ENCODE measurements around the gene ANKRD52.

The ANKRD52 gene

DNA sequence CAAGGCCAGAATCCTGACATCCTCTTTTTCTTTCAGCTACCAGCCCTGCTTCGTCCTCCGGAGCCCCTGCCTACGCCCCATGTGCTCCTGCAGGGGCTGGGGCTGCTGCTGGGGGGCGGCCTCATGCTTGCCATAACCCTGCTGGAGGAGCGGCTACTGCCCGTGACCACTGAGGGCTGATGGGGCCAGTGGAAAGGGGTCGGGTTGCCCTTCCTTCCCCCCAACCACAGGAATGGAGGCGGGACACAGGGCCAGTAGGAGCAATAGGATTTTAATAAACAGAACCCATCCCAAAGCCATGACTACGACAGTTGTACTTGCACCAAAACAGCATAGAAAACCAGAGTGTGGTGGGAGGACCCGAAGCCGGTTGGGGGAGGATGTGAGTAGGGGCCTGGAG is 20.6 kb downstream of the ANKRD52 start:
- H3K9me3 Mint-ChIP-seq: no peaks in the 10 kb centered on the region
- no peak overlapping the region for H3K27ac Mint-ChIP-seq
- H3K4me1 Mint-ChIP-seq (ENCODE audit: low read depth): no peaks in the 10 kb centered on the region
- no peak for DNase-seq
- no peak overlapping the region for H3K4me3 Mint-ChIP-seq
- no peaks in the 10 kb centered on the region for H3K27me3 Mint-ChIP-seq
- peaks cover 42% of the 10 kb centered on the region for H3K36me3 Mint-ChIP-seq (ENCODE audit: low read depth)

GRCh38 chr12:56236985-56237384 is 21.2 kb downstream of the ANKRD52 start:
- Mint-ChIP-seq H3K4me3 (no peak overlapping the region), H3K4me1 (ENCODE audit: low read depth) (no peaks in the 10 kb centered on the region), H3K36me3 (ENCODE audit: low read depth) (peaks cover 36% of the 10 kb centered on the region), H3K9me3 (no peaks in the 10 kb centered on the region), H3K27ac (no peak overlapping the region), H3K27me3 (no peaks in the 10 kb centered on the region)
- DNase-seq: no peak

GRCh38 chr12:56236091-56236490 is 22.1 kb downstream of the ANKRD52 start:
- Mint-ChIP-seq H3K27me3 (no peaks in the 10 kb centered on the region), H3K4me1 (ENCODE audit: low read depth) (no peaks in the 10 kb centered on the region), H3K9me3 (no peaks in the 10 kb centered on the region), H3K36me3 (ENCODE audit: low read depth) (peaks cover 27% of the 10 kb centered on the region), H3K27ac (no peak overlapping the region), H3K4me3 (no peak overlapping the region)
- DNase-seq: no peak

DNA sequence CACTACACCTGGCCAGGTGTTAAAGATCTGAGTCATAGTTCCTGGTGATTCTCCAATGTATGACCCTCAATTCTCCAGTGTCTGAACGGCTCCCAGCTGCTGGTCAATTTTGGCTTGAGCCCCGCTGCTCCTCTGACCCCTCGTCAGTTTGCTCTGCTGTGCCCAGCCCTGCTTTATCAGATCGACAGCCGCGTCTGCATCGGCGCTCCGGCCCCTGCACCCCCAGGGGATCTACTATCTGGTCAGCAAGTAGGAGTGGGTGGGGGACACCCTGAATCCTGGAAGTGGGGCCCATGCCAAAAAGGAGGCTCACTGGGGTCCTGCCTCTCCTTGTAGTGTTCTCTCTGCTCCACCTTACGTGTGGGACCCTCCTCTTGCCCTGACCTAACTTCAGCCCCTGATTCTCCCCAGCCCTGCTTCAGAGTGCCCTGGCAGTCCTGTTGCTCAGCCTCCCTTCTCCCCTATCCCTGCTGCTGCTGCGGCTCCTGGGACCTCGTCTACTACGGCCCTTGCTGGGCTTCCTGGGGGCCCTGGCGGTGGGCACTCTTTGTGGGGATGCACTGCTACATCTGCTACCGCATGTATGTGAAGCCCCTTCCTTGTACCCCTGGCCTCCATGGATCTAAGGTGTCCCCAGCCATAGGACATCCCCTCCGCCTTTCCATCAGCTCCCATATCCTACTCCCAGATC is 23.3 kb downstream of the ANKRD52 start:
- H3K4me1 Mint-ChIP-seq (ENCODE audit: low read depth): no peaks in the 10 kb centered on the region
- H3K9me3 Mint-ChIP-seq: no peaks in the 10 kb centered on the region
- H3K36me3 Mint-ChIP-seq (ENCODE audit: low read depth): peaks cover 19% of the 10 kb centered on the region
- H3K27me3 Mint-ChIP-seq: no peaks in the 10 kb centered on the region
- no peak overlapping the region for H3K27ac Mint-ChIP-seq
- no peak overlapping the region for H3K4me3 Mint-ChIP-seq
- no peak for DNase-seq

DNA sequence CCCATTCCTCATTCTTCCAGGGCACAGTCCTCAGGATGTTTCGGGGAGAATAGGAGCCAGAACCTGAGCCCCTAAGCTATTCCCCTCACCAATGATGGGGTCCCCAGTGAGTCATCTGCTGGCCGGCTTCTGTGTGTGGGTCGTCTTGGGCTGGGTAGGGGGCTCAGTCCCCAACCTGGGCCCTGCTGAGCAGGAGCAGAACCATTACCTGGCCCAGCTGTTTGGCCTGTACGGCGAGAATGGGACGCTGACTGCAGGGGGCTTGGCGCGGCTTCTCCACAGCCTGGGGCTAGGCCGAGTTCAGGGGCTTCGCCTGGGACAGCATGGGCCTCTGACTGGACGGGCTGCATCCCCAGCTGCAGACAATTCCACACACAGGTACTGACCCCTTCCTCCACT is 27.0 kb downstream of the ANKRD52 start:
- H3K36me3 Mint-ChIP-seq (ENCODE audit: low read depth): peaks cover 32% of the 10 kb centered on the region
- DNase-seq: no peak
- H3K4me1 Mint-ChIP-seq (ENCODE audit: low read depth): peaks cover 2% of the 10 kb centered on the region
- H3K27ac Mint-ChIP-seq: no peak overlapping the region
- H3K4me3 Mint-ChIP-seq: no peak overlapping the region
- no peaks in the 10 kb centered on the region for H3K9me3 Mint-ChIP-seq
- H3K27me3 Mint-ChIP-seq: no peaks in the 10 kb centered on the region

DNA sequence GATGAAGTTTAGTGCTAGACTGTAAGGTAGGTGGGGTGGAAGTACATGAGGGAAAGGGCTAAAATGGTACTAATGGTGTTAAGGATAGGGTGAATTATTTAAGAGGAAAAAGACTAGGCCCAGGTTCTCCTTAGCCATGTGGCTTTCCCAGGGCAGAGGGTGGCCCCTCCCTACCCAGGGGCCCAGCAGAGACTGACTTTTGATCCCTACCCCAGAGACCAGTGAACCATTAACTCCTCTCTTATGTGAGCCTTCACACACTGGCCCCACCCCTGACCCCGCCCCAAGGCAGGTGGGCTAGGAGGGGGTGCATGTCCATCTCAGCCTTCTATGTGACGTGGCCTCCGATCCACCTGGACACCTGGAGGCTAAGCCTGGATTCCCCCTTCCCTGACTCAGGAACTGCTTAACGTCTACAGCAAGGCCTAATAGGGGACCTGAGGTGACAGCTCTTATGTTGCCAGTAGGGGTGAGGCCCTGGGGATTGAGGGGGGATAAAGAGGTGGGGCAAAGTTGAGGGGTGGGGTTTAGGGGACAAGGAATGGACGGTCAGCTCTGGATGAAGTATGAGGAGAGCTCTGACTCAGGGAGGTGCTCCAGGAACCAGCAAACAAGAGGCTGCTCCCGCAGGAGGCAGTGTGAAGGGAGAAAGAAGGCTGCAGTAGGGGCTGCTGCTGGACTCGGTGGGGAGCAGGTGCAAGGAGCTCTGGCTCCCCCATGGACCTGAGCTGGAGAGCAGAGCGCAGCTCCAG is 27.6 kb downstream of the ANKRD52 start:
- peaks cover 6% of the 10 kb centered on the region for H3K4me1 Mint-ChIP-seq (ENCODE audit: low read depth)
- no peaks in the 10 kb centered on the region for H3K9me3 Mint-ChIP-seq
- no peak overlapping the region for H3K4me3 Mint-ChIP-seq
- peaks cover 37% of the 10 kb centered on the region for H3K36me3 Mint-ChIP-seq (ENCODE audit: low read depth)
- no peak for DNase-seq
- H3K27me3 Mint-ChIP-seq: no peaks in the 10 kb centered on the region
- H3K27ac Mint-ChIP-seq: no peak overlapping the region

DNA sequence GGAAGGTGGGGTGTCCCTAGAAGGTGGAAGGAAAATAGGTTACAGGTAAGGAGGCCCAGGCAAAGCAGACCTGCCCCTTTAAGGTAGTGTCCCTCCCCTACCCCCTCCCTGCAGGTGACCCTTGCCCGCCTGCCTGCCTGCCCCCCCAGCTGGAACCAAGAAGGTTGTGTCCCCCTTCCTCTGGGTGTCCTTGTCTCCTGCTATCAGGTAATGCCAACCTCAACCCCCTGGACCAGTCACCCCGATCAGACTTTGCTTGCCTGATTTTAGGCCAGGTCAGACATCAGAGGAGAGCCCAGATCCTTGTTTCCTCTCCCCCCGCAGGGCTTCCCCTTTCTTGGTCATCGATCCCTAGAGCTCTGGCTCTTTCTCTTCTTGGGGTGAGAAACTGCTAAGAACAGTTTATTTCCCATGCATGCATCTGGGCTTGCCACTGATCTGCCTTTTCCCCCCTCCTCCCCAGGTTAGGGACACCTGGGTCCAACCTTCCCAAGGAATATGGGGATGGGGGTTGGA is 28.2 kb downstream of the ANKRD52 start, which contains the start of gene SLC39A5:
SLC39A5 (plus strand) TSS at position 136 of the 516 bp plus-strand sequence. CDS start 1,224 bp downstream, outside the sequence.
- no peaks in the 10 kb centered on the region for H3K9me3 Mint-ChIP-seq
- no peaks in the 10 kb centered on the region for H3K27me3 Mint-ChIP-seq
- peaks cover 44% of the 10 kb centered on the region for H3K36me3 Mint-ChIP-seq (ENCODE audit: low read depth)
- no peak within 1 kb of the TSS for H3K4me3 Mint-ChIP-seq
- no peak for DNase-seq
- peak within 1 kb of the TSS; percentile 27 for H3K27ac Mint-ChIP-seq
- H3K4me1 Mint-ChIP-seq (ENCODE audit: low read depth): peaks cover 12% of the 10 kb centered on the region

GRCh38 chr12:56229082-56229481 is 29.1 kb downstream of the ANKRD52 start:
- H3K36me3 Mint-ChIP-seq (ENCODE audit: low read depth): peaks cover 51% of the 10 kb centered on the region
- H3K9me3 Mint-ChIP-seq: no peaks in the 10 kb centered on the region
- DNase-seq: no peak
- H3K27ac Mint-ChIP-seq: no peak overlapping the region
- no peaks in the 10 kb centered on the region for H3K27me3 Mint-ChIP-seq
- no peak overlapping the region for H3K4me3 Mint-ChIP-seq
- peaks cover 16% of the 10 kb centered on the region for H3K4me1 Mint-ChIP-seq (ENCODE audit: low read depth)

- no peaks in the 10 kb centered on the region for H3K9me3 Mint-ChIP-seq
- peak overlapping the region; percentile 93 for H3K4me3 Mint-ChIP-seq
- H3K27ac Mint-ChIP-seq: peak overlapping the region; percentile 95
- H3K4me1 Mint-ChIP-seq (ENCODE audit: low read depth): peaks cover 45% of the 10 kb centered on the region
- DNase-seq: no peak
- peaks cover 65% of the 10 kb centered on the region for H3K36me3 Mint-ChIP-seq (ENCODE audit: low read depth)
- no peaks in the 10 kb centered on the region for H3K27me3 Mint-ChIP-seq
Observed at GRCh38 chr12:56224954-56225353, 33.2 kb downstream of the ANKRD52 start.

DNA sequence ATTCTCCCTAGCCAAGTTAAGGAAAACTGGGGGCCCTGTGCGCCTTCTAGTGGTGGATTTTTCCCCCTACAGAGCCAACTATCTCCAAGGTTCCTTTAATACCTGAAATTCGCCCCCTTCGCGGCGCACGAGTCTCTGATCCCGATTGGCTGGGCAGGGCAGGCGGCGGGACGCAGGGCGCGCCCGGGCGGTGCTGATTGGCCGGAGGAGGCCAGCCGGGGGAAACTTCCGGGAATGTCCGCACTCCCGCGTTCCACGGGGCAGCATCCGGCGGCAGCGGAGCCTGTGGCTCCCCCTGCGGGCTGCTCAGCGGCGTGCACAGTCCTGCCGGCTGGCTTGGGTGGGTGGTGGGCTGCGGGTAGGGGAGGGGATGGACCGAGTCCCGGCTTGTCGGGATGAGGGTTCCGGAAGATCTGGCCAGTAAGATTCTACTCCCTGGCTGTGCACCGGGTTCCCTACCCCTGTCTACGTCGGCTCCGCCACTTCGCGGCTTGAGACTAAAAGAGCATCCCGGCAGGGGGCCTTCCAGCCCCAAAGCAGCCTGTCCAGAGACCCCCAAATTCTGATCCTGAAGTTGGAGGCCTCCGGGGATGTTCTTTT is 34.0 kb downstream of the ANKRD52 start, which contains the start of gene NABP2:
NABP2 (plus strand) TSS at position 241 of the 600 bp plus-strand sequence. CDS start 515 bp downstream, outside the sequence.
- Mint-ChIP-seq H3K27ac (peak within 1 kb of the TSS; percentile 95), H3K4me3 (peak within 1 kb of the TSS; percentile 93), H3K36me3 (ENCODE audit: low read depth) (peaks cover 59% of the 10 kb centered on the region), H3K27me3 (no peaks in the 10 kb centered on the region), H3K9me3 (no peaks in the 10 kb centered on the region), H3K4me1 (ENCODE audit: low read depth) (peaks cover 46% of the 10 kb centered on the region)
- peak; percentile 96 for DNase-seq

- H3K27me3 Mint-ChIP-seq: no peaks in the 10 kb centered on the region
- DNase-seq: no peak
- peaks cover 53% of the 10 kb centered on the region for H3K36me3 Mint-ChIP-seq (ENCODE audit: low read depth)
- H3K4me3 Mint-ChIP-seq: peak overlapping the region; percentile 93
- no peaks in the 10 kb centered on the region for H3K9me3 Mint-ChIP-seq
- H3K27ac Mint-ChIP-seq: peak overlapping the region; percentile 95
- H3K4me1 Mint-ChIP-seq (ENCODE audit: low read depth): peaks cover 46% of the 10 kb centered on the region
Observed at GRCh38 chr12:56223571-56224101, 34.5 kb downstream of the ANKRD52 start.

DNA sequence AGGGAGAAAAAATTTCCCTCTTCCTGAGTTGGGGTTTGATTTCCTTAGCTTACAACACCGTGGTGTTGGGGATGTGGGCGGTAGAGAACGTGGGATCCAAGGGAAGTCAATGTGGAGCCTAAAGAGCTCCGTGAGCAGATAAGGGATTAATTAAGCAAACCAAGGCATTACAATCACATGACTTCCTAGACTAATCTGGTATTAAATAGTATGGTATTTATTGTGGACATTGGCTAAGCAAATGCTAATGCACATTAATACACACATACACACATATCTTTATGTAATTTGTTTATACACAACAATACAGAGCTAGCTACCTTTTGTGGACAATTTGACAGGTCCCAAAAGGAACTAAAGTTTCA is 35.7 kb downstream of the ANKRD52 start:
- no peak for DNase-seq
- Mint-ChIP-seq H3K4me1 (ENCODE audit: low read depth) (peaks cover 46% of the 10 kb centered on the region), H3K27ac (peak overlapping the region; percentile 95)

DNA sequence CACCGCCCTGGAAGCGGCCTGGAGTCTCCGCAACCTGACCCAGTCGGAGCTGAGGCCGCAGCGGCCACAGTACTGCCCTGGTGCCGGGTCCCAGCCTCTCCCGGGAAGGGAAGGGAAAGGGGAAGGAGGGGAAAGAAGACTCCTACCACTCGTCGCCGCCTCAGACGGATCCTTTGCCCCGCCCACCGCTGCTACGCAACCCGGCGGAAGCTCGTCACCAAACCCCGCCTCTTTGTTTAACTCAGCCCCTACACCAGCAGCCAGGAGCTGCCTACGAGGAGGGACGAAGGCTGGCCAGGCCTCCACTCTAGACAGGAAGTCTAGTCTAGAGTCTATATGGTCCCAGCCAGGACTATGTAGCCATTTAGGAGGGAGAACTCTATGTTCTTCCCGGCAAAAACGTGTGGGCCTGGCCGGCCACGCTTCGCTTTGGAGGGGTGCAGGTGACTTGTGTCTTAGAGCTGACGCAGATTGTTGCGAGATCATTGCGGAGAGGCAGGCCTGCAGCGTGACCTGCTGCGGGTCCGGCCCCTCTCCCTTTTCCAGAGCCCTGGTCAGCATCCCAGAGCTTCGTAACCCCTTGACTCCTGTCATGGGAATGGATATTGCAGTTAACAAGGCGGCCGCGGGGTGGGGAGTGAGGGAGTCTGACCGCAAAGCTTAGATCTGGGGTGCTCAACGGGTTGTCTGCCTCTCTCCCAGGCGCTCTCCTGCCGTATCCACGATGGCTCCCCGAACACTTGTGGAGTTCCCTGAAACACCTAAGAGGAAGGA is 36.2 kb downstream of the ANKRD52 start, which contains the start of gene RNF41:
RNF41 (minus strand) TSS at position 166 of the 774 bp plus-strand sequence. CDS start 7,875 bp downstream, outside the sequence.
- Mint-ChIP-seq H3K27ac (peak within 1 kb of the TSS; percentile 95), H3K36me3 (ENCODE audit: low read depth) (peaks cover 44% of the 10 kb centered on the region), H3K4me3 (peak within 1 kb of the TSS; percentile 93), H3K9me3 (no peaks in the 10 kb centered on the region), H3K27me3 (no peaks in the 10 kb centered on the region), H3K4me1 (ENCODE audit: low read depth) (peaks cover 46% of the 10 kb centered on the region)
- DNase-seq: peak; percentile 96

More for the DNA sequence above, 35.7 kb downstream of the ANKRD52 start:
- Mint-ChIP-seq H3K4me3 (peak overlapping the region; percentile 93), H3K9me3 (no peaks in the 10 kb centered on the region), H3K36me3 (ENCODE audit: low read depth) (peaks cover 47% of the 10 kb centered on the region), H3K27me3 (no peaks in the 10 kb centered on the region)
